NOMO-1 treated with dmso at 0.1 percent for 144 hours (cell line): Measurements from ENCODE around the gene MANBA.

Experiments used
- DNase-seq: peaks from one replicate; lab custom pipeline; 2025; ENCODE audit not compliant: unreplicated experiment; lab: John Stamatoyannopoulos, UW

MANBA gene

DNA sequence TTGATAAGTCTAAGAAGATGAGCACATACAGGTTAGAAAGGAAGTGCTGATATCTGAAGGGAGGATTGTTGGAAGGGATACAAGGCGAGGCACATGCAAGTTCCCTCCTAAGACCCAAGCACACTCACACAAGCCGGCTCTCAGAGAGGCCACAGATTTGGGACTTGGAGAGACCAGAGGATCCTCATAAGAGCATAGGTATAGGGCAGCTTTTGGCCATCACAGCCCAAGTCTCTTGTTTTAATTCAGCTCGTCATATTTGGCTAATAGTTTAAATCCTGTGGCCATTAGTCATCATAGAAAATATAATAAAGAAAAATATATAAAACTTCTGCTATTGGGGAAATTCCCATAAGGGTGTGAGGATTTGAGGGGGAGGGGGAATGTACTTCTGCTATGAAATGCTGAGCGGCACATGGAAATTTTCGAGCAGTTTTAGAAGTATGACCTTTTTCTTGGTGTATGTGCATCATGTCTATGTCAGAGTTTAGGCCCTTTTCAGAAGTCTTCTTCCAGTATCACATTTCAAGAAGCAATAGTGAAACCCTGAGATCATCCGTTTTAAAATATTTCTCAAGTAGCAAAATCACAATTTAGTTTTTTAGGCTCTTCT, 161.9 kb downstream of the MANBA start:
- no peak for DNase-seq

DNA sequence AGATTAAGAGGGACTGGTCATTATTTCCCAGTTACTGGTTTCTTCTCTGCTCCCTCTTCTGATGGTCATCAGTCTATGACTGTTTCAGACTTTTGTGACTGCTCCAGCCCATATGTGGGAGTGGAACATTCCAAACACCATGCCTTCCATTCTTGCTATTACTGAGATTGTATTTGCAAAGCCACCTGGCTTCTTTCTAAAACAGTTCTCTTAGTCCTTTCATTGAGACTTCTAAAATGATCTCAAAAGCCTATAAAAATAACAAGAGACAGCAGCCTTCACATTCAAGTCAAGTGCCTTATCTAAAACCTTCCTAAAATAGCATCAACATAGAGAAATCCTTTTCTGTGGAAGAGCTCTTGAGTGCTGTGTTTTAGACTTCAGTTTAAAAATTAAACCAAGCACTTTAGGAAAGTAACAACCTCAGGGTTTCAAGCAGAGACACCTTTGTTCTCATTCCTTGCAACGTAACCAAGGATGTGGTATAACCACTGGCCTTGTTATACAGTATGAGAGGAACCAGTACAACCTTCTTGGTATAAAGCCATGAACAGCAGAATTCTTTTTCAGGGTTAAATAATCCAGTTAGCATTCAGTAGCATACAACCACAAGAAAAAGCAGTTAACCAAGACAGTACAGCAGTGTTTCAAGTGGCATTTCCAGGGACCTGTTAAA, 162.5 kb downstream of the MANBA start:
- DNase-seq = no peak

DNA sequence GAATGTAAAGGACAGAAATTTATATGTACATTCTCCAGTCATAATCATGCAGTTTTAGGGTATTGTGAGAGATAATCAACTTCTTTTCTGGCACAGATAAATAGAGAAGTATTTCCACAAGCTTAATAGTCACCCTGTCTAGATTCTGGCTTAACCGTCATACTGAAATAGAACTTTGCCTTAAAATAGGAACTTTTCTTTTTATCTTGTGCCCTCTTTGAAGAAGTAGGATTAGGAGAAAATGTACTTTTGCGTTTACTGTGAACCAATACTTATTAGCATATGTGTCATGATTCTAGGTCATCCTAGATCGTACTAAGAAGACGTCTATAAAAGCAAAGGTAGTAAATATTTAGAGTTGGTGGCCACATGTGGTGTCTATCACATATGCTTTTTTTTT, 164.2 kb downstream of the MANBA start:
- DNase-seq = no peak

DNA sequence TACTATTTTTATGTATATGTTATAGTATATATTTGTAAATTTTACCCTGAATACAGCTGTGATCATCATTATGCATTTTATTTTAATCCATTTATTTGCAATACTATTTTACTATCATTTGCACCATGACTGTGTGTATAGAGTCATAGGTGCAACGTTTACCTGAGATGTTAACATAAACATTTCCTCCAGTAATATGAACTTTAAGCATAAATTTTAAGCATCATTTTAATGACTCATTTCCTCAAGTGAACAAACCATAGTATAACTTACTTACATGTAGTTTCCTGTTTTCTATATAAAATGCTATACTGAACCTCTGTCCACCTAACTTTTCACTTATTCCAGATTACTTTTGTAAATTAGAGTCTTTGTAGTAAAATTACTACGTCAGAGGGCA, 166.8 kb downstream of the MANBA start:
- DNase-seq = no peak

DNA sequence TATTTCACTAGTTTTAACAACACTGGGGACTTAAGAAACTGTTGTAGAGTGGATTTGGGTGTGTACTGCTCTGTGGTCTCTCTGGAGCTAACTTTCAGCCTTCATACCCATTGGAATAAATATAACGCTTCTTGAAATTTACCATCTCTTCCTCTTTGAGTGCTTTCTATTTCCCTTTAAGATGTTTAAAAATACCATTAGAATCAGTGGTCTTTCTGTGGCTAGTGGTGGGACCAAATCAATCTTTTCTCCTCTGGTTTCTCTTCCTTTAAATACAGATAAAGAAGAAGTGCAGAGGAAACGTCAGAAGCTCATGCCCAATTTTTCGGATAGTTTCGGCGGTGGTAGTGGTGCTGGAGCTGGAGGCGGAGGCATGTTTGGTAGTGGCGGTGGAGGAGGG, 167.6 kb downstream of the MANBA start:
- DNase-seq = peak; percentile 8

DNA sequence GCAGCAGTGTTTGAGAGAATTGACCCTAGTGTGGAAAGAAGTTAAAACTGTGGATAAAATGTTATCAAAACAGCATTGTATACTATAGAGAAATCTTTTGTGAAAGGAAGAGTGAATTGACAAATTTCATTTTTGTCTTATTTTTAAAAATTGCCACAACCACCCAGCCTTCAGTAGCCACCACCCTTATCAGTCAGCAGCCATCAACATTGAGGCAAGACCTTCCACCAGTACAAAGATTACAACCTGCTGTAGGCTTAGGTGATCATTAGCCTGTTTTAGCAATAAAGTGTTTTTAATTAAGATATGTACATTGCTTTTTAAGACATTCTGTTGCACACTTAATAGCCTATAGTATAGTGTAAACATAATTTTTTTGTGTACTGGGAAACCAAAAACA, 168.5 kb downstream of the MANBA start:
- DNase-seq = no peak

DNA sequence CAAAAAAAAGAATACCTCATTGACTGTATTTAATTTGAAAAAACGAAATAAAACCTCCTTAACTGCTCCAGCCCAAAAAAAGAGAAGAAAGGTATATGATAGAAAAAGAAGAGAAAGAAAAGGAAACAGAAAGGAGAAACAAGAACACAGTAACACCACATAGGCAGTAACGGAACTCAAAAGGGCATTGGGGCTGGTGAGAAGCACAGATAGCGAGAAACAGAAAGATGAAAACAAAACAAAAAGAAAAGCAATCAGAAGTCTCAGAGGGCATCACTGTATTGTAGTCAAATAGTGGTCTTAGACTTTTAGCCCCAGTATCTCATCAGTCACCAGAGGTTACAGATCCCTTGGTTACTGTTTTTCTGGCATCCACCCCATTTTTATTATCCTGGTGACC, 171.0 kb downstream of the MANBA start:
- no peak for DNase-seq

DNA sequence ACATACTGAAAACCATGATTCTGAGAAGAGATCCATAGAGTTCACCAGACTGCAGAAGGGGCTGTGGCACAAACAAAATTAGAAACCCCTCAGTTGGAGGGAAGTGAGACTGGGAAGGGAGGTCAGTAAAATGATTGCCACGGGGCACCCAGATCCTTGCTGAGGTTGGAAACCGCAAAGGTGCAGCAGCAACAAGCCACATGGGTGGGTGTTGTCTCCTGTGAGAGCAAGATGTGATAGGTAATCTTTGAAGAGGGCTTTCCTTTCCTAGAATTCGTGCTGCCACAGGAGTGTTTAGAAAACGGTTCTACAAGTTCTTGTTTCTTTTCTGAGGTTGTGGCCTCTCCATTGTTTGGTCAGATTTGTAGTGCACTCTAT, 174.1 kb downstream of the MANBA start:
- DNase-seq = no peak

DNA sequence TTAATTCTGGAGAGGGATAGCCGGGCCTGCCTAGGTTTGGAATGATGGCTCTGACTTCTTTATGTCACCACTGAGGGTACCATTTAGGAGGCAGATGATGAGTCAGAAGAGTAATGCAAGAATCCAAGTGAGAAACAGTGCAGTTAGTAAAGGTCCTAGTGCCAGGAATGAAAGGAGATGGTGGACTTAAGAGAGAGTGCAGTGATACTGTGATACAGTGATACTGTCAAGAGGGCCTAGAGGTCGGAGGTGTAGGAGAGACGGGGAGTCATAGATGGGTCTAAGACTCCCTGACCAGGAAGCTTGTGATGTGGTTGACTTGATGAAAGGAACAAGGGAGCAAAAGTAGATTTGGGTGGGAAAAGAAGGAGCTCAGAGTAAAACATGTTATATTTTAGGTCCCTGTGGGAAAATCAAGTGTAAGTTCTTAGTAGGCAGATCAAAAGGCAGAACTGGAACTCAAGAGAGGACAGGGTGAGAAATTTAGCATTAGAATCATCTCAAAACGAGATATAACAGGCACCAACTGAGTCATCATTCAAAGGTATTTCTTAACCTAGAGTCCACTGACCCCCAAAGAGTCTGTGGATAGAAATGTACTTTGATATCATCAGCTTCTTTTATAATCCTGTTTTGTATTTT, 174.6 kb downstream of the MANBA start:
- DNase-seq = no peak

DNA sequence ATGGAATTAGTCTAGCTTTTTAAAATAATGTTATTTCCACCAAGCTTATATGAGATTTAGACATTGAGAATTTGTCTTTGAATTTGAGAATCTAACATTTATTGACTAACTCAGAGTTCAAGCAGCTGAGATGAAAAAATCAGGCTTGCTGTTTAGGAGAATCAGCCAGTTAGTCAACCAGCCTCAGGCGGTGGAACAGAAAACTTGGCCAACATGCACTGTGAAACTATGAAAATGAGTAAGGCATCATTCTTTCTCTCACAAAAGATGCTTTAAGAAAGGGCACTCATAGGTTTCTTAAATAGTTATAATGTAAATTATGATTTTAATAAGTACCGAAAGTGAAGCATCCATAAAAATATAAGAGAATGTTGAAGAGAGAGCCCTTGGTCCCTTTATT, 175.4 kb downstream of the MANBA start:
- DNase-seq = no peak

DNA sequence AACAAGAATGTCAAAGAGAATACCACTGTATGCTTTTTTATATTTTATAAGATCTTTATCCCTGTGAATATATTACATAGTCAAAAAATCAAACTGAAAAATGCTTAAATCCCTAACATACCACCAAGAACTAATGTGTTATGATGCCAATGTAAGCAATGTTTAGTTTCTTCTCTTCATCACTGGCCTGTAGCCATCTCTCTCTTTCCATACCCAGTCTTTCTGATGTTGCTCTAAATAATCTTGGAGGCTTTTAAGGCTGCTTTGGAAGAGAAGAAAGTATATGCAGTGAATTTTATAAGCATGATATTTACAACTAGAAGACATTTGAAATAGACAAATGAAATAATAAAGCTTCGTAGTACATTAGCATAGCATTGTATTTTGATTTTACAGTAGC, 176.7 kb downstream of the MANBA start:
- no peak for DNase-seq
